Mesothelial cell of epicardium (in vitro differentiated cells): Measurements from ENCODE around the gene MRPS18A. TPM values are rescaled to one million over a fixed set of nuclear protein-coding genes. Genes with fewer than 3 reads are reported as not detected.

Source experiments
- DNase-seq, 2 experiments: peaks; one replicate each; pipeline ENCODE4 v3.0.0; 2021; ENCODE audit warnings: low spot score in 2 of 2; ENCODE audit not compliant: unreplicated experiment in 2 of 2
- H3K27ac Mint-ChIP-seq: 2 replicates; pipeline ENCODE4 v1.8.0; 2021; ENCODE audit warnings: mixed read lengths
- H3K27me3 Mint-ChIP-seq: 2 replicates; pipeline ENCODE4 v1.8.0; 2021; ENCODE audit warnings: low read depth, mixed read lengths
- H3K36me3 Mint-ChIP-seq: 2 replicates; pipeline ENCODE4 v1.8.0; 2021; ENCODE audit warnings: mixed read lengths
- H3K4me1 Mint-ChIP-seq: 2 replicates; pipeline ENCODE4 v1.8.0; 2021; ENCODE audit warnings: mixed read lengths
- H3K4me3 Mint-ChIP-seq: 2 replicates; pipeline ENCODE4 v1.8.0; 2021; ENCODE audit warnings: mild to moderate bottlenecking, moderate library complexity, mixed read lengths
- H3K9me3 Mint-ChIP-seq: 2 replicates; pipeline ENCODE4 v1.8.0; 2021; ENCODE audit warnings: mixed read lengths
- total RNA-seq: library from RNA; stranded (reverse); gene quantifications from 3 replicates; pipeline ENCODE4 v1.2.1, GENCODE V29; 2021
- TF ChIP-seq, protein P1 (sequence below): fragments of 200-600 bp; sonication (generic); IDR thresholded peaks from one replicate; pipeline ENCODE4 v1.5.0; 2021; ENCODE audit warnings: antibody characterized with exemption; ENCODE audit not compliant: unreplicated experiment

MRPS18A gene
- total RNA-seq, 1 donor from 2014 or later = 41.4 TPM

DNA sequence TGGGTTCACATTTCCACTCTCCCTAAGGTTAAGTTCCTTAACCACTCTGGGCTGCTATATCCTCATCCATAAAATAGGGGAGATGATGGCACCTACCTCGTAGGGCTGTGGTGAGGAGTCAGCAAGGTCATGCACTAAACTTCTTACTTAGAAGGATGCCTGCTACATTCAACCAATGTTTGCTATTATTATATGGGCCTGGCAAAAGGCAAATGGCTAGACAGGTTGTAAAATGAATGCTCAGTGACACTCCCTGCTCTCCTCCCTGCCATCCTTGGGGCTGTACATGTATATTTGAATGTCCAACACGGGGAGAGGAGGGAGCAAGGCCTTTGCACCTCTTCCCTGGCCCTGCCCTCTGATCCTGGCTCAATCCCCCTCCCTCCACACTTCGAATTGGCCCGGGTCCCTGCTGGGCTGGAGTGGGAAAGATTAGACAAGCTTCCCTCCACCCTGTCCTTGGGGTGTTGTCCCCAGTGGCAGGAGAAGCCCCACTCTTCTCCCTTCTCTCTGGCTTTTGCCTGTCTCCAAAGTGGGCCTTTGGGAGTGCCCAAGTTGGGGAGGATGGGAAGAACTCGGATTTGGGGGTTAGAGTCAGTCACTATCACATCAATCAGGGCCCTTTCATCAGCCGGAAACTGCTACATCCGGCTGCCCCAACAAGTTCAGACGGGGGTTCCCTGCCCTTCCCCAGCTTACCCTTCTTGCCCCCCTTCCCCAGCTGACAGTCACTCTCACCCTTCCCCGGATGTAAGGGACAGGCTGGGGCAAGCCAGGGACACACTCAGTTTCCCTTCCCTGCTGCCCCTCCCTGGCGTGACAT is 46.1 kb upstream of the MRPS18A start:
- Mint-ChIP-seq H3K27ac (no peak overlapping the region), H3K4me3 (no peak overlapping the region), H3K4me1 (peaks cover 2% of the 10 kb centered on the region), H3K27me3 (no peaks in the 10 kb centered on the region), H3K9me3 (peaks cover 18% of the 10 kb centered on the region), H3K36me3 (no peaks in the 10 kb centered on the region)
- TF ChIP-seq, protein P1, sequence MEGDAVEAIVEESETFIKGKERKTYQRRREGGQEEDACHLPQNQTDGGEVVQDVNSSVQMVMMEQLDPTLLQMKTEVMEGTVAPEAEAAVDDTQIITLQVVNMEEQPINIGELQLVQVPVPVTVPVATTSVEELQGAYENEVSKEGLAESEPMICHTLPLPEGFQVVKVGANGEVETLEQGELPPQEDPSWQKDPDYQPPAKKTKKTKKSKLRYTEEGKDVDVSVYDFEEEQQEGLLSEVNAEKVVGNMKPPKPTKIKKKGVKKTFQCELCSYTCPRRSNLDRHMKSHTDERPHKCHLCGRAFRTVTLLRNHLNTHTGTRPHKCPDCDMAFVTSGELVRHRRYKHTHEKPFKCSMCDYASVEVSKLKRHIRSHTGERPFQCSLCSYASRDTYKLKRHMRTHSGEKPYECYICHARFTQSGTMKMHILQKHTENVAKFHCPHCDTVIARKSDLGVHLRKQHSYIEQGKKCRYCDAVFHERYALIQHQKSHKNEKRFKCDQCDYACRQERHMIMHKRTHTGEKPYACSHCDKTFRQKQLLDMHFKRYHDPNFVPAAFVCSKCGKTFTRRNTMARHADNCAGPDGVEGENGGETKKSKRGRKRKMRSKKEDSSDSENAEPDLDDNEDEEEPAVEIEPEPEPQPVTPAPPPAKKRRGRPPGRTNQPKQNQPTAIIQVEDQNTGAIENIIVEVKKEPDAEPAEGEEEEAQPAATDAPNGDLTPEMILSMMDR = no peak
- DNase-seq = no peak

DNA sequence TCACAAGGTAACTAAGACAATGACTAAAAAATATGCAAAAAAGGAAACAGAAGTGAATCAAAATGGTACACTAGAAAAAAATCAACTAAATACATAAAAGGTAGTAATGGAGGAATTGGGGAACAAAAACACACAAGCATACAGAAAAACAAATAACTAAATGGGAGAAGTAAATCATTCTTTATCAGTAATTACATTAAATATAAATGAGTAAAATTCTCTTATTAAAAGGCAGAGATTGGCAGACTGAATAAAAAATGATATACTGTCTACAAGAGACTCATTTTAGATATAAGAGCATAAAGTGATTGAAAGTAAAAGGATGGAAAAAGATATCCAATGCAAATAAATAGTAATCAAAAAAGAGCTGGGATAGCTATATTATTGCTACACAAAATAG is 43.0 kb upstream of the MRPS18A start:
- TF ChIP-seq, protein P1 = no peak
- peaks cover under 1% of the 10 kb centered on the region for H3K4me1 Mint-ChIP-seq
- no peaks in the 10 kb centered on the region for H3K36me3 Mint-ChIP-seq
- no peak for DNase-seq
- no peak overlapping the region for H3K4me3 Mint-ChIP-seq
- no peaks in the 10 kb centered on the region for H3K27me3 Mint-ChIP-seq
- H3K27ac Mint-ChIP-seq = no peak overlapping the region
- peaks cover 18% of the 10 kb centered on the region for H3K9me3 Mint-ChIP-seq

DNA sequence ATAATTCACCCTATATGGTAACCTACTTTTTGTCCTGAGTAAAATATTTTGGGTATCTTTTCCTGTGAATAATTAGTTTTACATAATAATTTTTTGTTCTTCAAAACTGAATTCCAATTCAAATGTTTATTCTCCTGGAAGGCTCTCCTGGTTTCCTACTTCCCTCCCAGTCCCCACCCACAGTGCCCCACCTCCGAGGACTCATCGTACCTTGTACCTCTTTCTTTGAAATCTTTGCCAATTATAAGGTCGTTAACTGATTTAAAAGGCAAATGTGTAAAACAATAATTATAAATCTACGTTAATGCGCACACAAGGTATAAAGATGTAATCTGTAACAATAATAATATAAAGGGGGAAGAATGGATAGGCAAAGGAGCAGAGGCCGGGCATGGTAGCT is 41.9 kb upstream of the MRPS18A start:
- Mint-ChIP-seq H3K36me3 (no peaks in the 10 kb centered on the region), H3K9me3 (peaks cover 18% of the 10 kb centered on the region), H3K4me3 (no peak overlapping the region), H3K4me1 (peaks cover 6% of the 10 kb centered on the region), H3K27me3 (no peaks in the 10 kb centered on the region), H3K27ac (no peak overlapping the region)
- DNase-seq = no peak
- TF ChIP-seq, protein P1 = no peak

DNA sequence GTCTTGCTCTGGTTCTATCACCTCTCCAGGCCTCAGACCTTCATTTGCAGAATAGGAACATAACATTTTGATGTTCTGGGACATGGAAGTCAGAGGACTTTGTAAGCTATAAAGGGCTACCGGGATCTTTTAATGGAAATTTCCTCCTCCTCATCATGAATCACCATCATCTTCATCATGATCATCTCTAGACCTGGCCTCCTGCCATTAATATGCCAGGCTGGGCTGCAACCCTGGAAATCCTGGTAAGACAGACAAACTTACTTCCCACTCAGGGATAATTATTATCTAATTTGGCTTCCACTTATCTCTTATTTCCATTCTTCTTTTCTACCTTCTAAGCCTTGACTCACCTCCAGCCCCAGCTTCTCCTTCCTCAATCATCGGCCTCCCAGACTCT is 41.0 kb upstream of the MRPS18A start:
- TF ChIP-seq, protein P1 = no peak
- no peak for DNase-seq
- peaks cover 14% of the 10 kb centered on the region for H3K4me1 Mint-ChIP-seq
- peaks cover 18% of the 10 kb centered on the region for H3K9me3 Mint-ChIP-seq
- H3K27ac Mint-ChIP-seq = no peak overlapping the region
- no peaks in the 10 kb centered on the region for H3K27me3 Mint-ChIP-seq
- H3K4me3 Mint-ChIP-seq = no peak overlapping the region
- H3K36me3 Mint-ChIP-seq = no peaks in the 10 kb centered on the region

DNA sequence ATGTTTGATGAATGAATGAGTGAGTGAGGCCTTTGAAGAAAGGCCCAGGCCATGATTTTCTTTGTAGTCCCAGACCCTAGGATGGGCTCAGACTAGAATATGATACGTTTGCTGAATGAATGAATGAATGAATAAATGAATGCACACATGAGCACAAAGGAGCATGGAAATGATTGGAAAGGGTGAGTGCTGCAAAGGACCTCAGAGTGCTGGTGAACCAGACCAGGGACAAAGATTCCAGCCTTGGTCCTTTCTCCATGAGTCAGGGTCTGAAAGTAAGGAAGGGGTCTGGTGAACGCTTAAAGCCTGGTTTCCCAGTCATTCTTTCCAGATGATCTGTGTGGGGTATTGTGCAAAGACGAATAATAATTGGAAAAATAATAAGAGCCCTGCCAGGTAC is 40.0 kb upstream of the MRPS18A start:
- Mint-ChIP-seq H3K27me3 (no peaks in the 10 kb centered on the region), H3K9me3 (peaks cover 18% of the 10 kb centered on the region), H3K4me3 (no peak overlapping the region), H3K36me3 (no peaks in the 10 kb centered on the region), H3K4me1 (peaks cover 20% of the 10 kb centered on the region), H3K27ac (no peak overlapping the region)
- DNase-seq = no peak
- TF ChIP-seq, protein P1 = no peak
